B cell (primary cell): Measurements from ENCODE around the gene TPO. TPM values are rescaled to one million over a fixed set of nuclear protein-coding genes. Genes with fewer than 3 reads are reported as not detected.

Experiments
- ATAC-seq: fragments of 200-7000 bp; cut with Tn5 transposase; one replicate; pipeline ENCODE4 v1.10.0; 2021; ENCODE audit warnings: low read depth, mild to moderate bottlenecking, moderate number of reproducible peaks, moderate library complexity
- CTCF ChIA-PET: fragments of 350-600 bp; sonication (Branson Sonifier 250); formaldehyde crosslinking; loops from one replicate; lab custom pipeline; 2021; ENCODE audit warnings: antibody characterized with exemption, inconsistent platforms; lab: Charles Lee
- POLR2A ChIA-PET: fragments of 350-600 bp; sonication (Branson Sonifier 250); formaldehyde crosslinking; loops from one replicate; lab custom pipeline; 2021; ENCODE audit warnings: antibody characterized with exemption; lab: Charles Lee
- DNase-seq: peaks from one replicate; pipeline ENCODE4 v3.0.0; 2013
- H2AFZ ChIP-seq: 2 replicates; pipeline ENCODE4 v1.6.1; 2012; ENCODE audit warnings: mild to moderate bottlenecking, low read depth, low read length; ENCODE audit not compliant: insufficient read depth, poor library complexity, severe bottlenecking
- H3K27ac ChIP-seq, 2 donors: 1 replicate in 1 of 2; 2 replicates in 1 of 2; pipeline ENCODE4 v1.5.1; 2012 to 2013; ENCODE audit warnings: low read length in 2 of 2, mild to moderate bottlenecking in 2 of 2, moderate library complexity in 1 of 2
- H3K27me3 ChIP-seq, 4 experiments: fragments of 200-600 bp in 1 of 4; sonication (generic) in 1 of 4; replicated peaks in 1 of 4; 1 replicate in 2 of 4; 2 replicates in 2 of 4; pipeline versions ENCODE4 v1.6.1 to v1.7.0; 2013 to 2016; ENCODE audit warnings: low read length in 3 of 4, mild to moderate bottlenecking in 2 of 4, mixed read lengths in 1 of 4, moderate library complexity in 1 of 4; ENCODE audit not compliant: insufficient read depth in 4 of 4, control insufficient read depth in 3 of 4; ENCODE audit errors: control extremely low read depth in 1 of 4
- H3K36me3 ChIP-seq, 2 experiments: replicated peaks in 1 of 2; 1 replicate in 1 of 2; 2 replicates in 1 of 2; pipeline versions ENCODE4 v1.6.1 to v1.7.1; 2013; ENCODE audit warnings: low read length in 1 of 2; ENCODE audit not compliant: insufficient read depth in 2 of 2, control insufficient read depth in 1 of 2; ENCODE audit errors: control extremely low read depth in 1 of 2, extremely low read depth in 1 of 2
- H3K4me1 ChIP-seq, 2 donors: fragments of 200-600 bp in 1 of 2; sonication (generic) in 1 of 2; 1 replicate in 1 of 2; 2 replicates in 1 of 2; pipeline versions ENCODE4 v1.5.1 to v1.6.1; 2013 to 2017; ENCODE audit warnings: low read length in 2 of 2; ENCODE audit not compliant: control insufficient read depth in 2 of 2, insufficient read depth in 2 of 2
- H3K4me2 ChIP-seq: replicated peaks from 2 replicates; pipeline ENCODE3; 2012; ENCODE audit warnings: mild to moderate bottlenecking, low read depth, low read length; ENCODE audit not compliant: poor library complexity, severe bottlenecking
- H3K4me3 ChIP-seq, 5 experiments: fragments of 200-600 bp in 1 of 5; sonication (generic) in 1 of 5; 1 replicate in 3 of 5; 2 replicates in 2 of 5; pipeline versions ENCODE4 v1.5.1 to v1.7.0; 2011 to 2016; ENCODE audit warnings: low read length in 4 of 5, mild to moderate bottlenecking in 4 of 5, low read depth in 2 of 5, control low read depth in 1 of 5, moderate library complexity in 1 of 5; ENCODE audit not compliant: insufficient read depth in 1 of 5; ENCODE audit errors: control extremely low read depth in 1 of 5, extremely low read depth in 1 of 5
- H3K79me2 ChIP-seq: fragments of 200-600 bp; sonication (generic); one replicate; pipeline ENCODE4 v1.6.0; 2016; ENCODE audit warnings: low read length; ENCODE audit not compliant: control insufficient read depth, insufficient read depth
- H3K9ac ChIP-seq: fragments of 200-600 bp; sonication (generic); 2 replicates; pipeline ENCODE4 v1.6.1; 2017; ENCODE audit warnings: mild to moderate bottlenecking, low read length, moderate library complexity
- H3K9me3 ChIP-seq, 3 donors: one replicate each; pipeline versions ENCODE4 v1.6.1 to v1.7.1; 2013; ENCODE audit warnings: low read length in 2 of 3; ENCODE audit not compliant: control insufficient read depth in 2 of 3, insufficient read depth in 1 of 3; ENCODE audit errors: control extremely low read depth in 1 of 3
- H4K20me1 ChIP-seq: 2 replicates; pipeline ENCODE4 v1.6.0; 2012; ENCODE audit warnings: mild to moderate bottlenecking, low read length; ENCODE audit not compliant: insufficient read depth, control insufficient read depth, poor library complexity, severe bottlenecking
- H3K27ac Mint-ChIP-seq: one replicate; pipeline ENCODE4 v1.8.0; 2021; ENCODE audit warnings: mixed read lengths
- H3K27me3 Mint-ChIP-seq: one replicate; pipeline ENCODE4 v1.8.0; 2021; ENCODE audit warnings: mixed read lengths
- H3K4me1 Mint-ChIP-seq: one replicate; pipeline ENCODE4 v1.8.0; 2021; ENCODE audit warnings: mixed read lengths
- H3K4me3 Mint-ChIP-seq: one replicate; pipeline ENCODE4 v1.8.0; 2021; ENCODE audit warnings: mixed read lengths
- H3K9me3 Mint-ChIP-seq: one replicate; pipeline ENCODE4 v1.8.0; 2022; ENCODE audit warnings: mixed read lengths; ENCODE audit not compliant: insufficient read depth
- CTCF ChIP-seq: fragments of 200-600 bp; IDR thresholded peaks from one replicate; pipeline ENCODE4 v1.8.0; 2022; ENCODE audit warnings: antibody characterized with exemption, mild to moderate bottlenecking
- EZH2 ChIP-seq: IDR thresholded peaks from 2 replicates; pipeline ENCODE4 v1.6.1; 2012; ENCODE audit warnings: borderline replicate concordance, low read depth, mild to moderate bottlenecking, moderate library complexity, low read length; ENCODE audit not compliant: insufficient read depth, poor library complexity, severe bottlenecking
- WGBS: methylation state at CpG from one replicate; pipeline ENCODE4 v1.1.5; 2013; ENCODE audit warnings: missing lambda C conversion rate; ENCODE audit not compliant: insufficient coverage; 5-methylcytosine and 5-hydroxymethylcytosine counted together
- intact Hi-C: fragments of 100-400 bp; cut with micrococcal nuclease; formaldehyde crosslinking; loops from one replicate; pipeline ENCODE4 v1.10.0; 2022
- polyA plus RNA-seq: library from polyadenylated mRNA; depleted of rRNA; stranded (reverse); fragments of >200 nt; gene quantifications from 2 replicates; pipeline ENCODE4 v1.2.3, GENCODE V29; 2012
- total RNA-seq, 2 donors: library from RNA; stranded (reverse); fragments of 120-200 nt in 1 of 2; gene quantifications; 1 replicate in 1 of 2; 2 replicates in 1 of 2; pipeline versions ENCODE4 v1.2.3 to v1.2.4, GENCODE V29; 2013 to 2022

The TPO gene
- total and polyA plus RNA-seq, 2 donors (not counting 1 experiment from before 2014, with no cell fraction given), result not detected

- 96% methylated on average over 6 of the region's 6 CpGs for WGBS
- no peak overlapping the region for H3K4me3 ChIP-seq
- H3K27me3 ChIP-seq, result peaks cover 0 to 2% (median 0%) of the 10 kb centered on the region in 4 experiments
- DNase-seq (no peak), ATAC-seq (no peak)
- Mint-ChIP-seq H3K4me1 (no peaks in the 10 kb centered on the region), H3K27ac (no peak overlapping the region), H3K4me3 (no peak overlapping the region), H3K27me3 (no peaks in the 10 kb centered on the region), H3K9me3 (no peaks in the 10 kb centered on the region)
- no peak overlapping the region for H2AFZ ChIP-seq
- CTCF ChIA-PET, result no interaction called here
- no peak overlapping the region for H3K4me2 ChIP-seq
- H3K36me3 ChIP-seq, result no peaks in the 10 kb centered on the region
- H4K20me1 ChIP-seq, result no peaks in the 10 kb centered on the region
- peaks cover 0 to 4% (median 0%) of the 10 kb centered on the region in 3 donors for H3K9me3 ChIP-seq
- H3K9ac ChIP-seq, result no peak overlapping the region
- POLR2A ChIA-PET, result no interaction called here
- TF ChIP-seq CTCF, result no peak
- TF ChIP-seq EZH2, result no peak
- H3K4me1 ChIP-seq, result no peaks in the 10 kb centered on the region
- no peaks in the 10 kb centered on the region for H3K79me2 ChIP-seq
- H3K27ac ChIP-seq, result no peak overlapping the region
- intact Hi-C loops, result no loop called here
These were observed 88.7 kb downstream of the TPO start for GRCh38 chr2:1501991-1502390.

DNA sequence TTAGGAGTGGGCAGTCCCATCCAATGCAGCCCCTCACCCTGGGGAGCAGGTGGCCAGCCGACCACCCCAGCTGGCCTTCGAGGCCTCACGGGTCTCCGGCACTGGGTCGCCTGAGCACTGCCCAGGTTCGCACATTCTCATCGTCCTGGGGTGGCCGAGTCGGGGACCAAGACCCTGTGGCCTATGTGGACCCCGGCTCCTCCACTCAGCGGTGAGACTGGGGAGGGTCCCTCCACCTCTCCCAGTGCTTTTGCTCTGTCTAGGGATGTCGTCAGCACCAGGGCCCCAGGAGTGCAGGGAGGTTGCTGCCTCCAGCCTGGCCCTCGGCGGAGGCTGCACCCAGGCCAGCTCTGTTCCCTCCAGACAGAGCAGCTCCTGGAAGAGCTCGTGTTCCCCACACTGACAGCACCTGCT is 89.6 kb downstream of the TPO start:
- H3K36me3 ChIP-seq, result no peaks in the 10 kb centered on the region
- ChIA-PET CTCF (no interaction called here), POLR2A (no interaction called here)
- H3K9me3 Mint-ChIP-seq, result no peaks in the 10 kb centered on the region
- no peak overlapping the region for H3K27ac Mint-ChIP-seq
- no peak overlapping the region for H3K27ac ChIP-seq
- H3K27me3 ChIP-seq, result no peaks in the 10 kb centered on the region
- no peaks in the 10 kb centered on the region for H3K27me3 Mint-ChIP-seq
- H3K4me1 Mint-ChIP-seq, result no peaks in the 10 kb centered on the region
- H3K4me2 ChIP-seq, result no peak overlapping the region
- H4K20me1 ChIP-seq, result no peaks in the 10 kb centered on the region
- H3K79me2 ChIP-seq, result no peaks in the 10 kb centered on the region
- intact Hi-C loops, result no loop called here
- H3K4me3 ChIP-seq, result no peak overlapping the region
- H3K9ac ChIP-seq, result no peak overlapping the region
- no peaks in the 10 kb centered on the region for H3K4me1 ChIP-seq
- H3K9me3 ChIP-seq, result peaks cover 0 to 4% (median 0%) of the 10 kb centered on the region in 3 donors
- 93% methylated on average over 15 of the region's 15 CpGs for WGBS
- DNase-seq (no peak), ATAC-seq (no peak)
- H2AFZ ChIP-seq, result no peak overlapping the region
- H3K4me3 Mint-ChIP-seq, result no peak overlapping the region
- TF ChIP-seq EZH2 (no peak), CTCF (no peak)
